Medulla oblongata (tissue), 1 donor: Measurements from ENCODE around the gene VOPP1.
"Not testable (repeated sequence)": the region's sequence is repeated elsewhere in the genome, so short reads cannot be mapped to it uniquely, and the experiment has no call there.

ENCODE experiments used
- DNase-seq: peaks from one replicate; pipeline ENCODE4 v3.0.0-alpha.2; 2015; ENCODE audit errors: extremely low spot score

The VOPP1 gene

GRCh38 chr7:55572378-55573233, at the start of gene VOPP1:
Gene VOPP1, minus strand, starts transcription at chr7:55572502. Its CDS starts 178 bp downstream, at chr7:55572324.
- DNase-seq, result peak; percentile 80

GRCh38 chr7:55618913-55619312, 46.6 kb upstream of the VOPP1 start:
- no peak for DNase-seq

- DNase-seq, result not testable (repeated sequence)
Observed at GRCh38 chr7:55614365-55615064, 42.2 kb upstream of the VOPP1 start.

GRCh38 chr7:55609726-55610125, 37.4 kb upstream of the VOPP1 start:
- DNase-seq, result not testable (repeated sequence)

GRCh38 chr7:55605661-55606060, 33.4 kb upstream of the VOPP1 start:
- DNase-seq, result not testable (repeated sequence)

GRCh38 chr7:55597944-55598499, 25.7 kb upstream of the VOPP1 start:
- DNase-seq, result not testable (repeated sequence)

- not testable (repeated sequence) for DNase-seq
Observed at GRCh38 chr7:55597214-55597739, 25.0 kb upstream of the VOPP1 start.

GRCh38 chr7:55595511-55595910, 23.2 kb upstream of the VOPP1 start:
- DNase-seq, result no peak

GRCh38 chr7:55594870-55595269, 22.6 kb upstream of the VOPP1 start:
- DNase-seq, result no peak

- DNase-seq, result no peak
Observed at GRCh38 chr7:55594414-55594813, 22.1 kb upstream of the VOPP1 start.

GRCh38 chr7:55593515-55594318, 21.4 kb upstream of the VOPP1 start:
- DNase-seq, result peak; percentile 63

GRCh38 chr7:55593172-55593514, 20.8 kb upstream of the VOPP1 start:
- no peak for DNase-seq

GRCh38 chr7:55592492-55592891, 20.2 kb upstream of the VOPP1 start:
- no peak for DNase-seq

GRCh38 chr7:55591282-55591931, 19.1 kb upstream of the VOPP1 start:
- no peak for DNase-seq

GRCh38 chr7:55590517-55591281, 18.4 kb upstream of the VOPP1 start:
- DNase-seq, result no peak

- DNase-seq, result no peak
Observed at GRCh38 chr7:55589905-55590304, 17.6 kb upstream of the VOPP1 start.

GRCh38 chr7:55588976-55589604, 16.8 kb upstream of the VOPP1 start:
- no peak for DNase-seq

- DNase-seq, result no peak
Observed at GRCh38 chr7:55588379-55588699, 16.0 kb upstream of the VOPP1 start.

- no peak for DNase-seq
Observed at GRCh38 chr7:55587687-55588378, 15.5 kb upstream of the VOPP1 start.
